ENCODE measurements around the gene POLR2F.

POLR2F gene

DNA sequence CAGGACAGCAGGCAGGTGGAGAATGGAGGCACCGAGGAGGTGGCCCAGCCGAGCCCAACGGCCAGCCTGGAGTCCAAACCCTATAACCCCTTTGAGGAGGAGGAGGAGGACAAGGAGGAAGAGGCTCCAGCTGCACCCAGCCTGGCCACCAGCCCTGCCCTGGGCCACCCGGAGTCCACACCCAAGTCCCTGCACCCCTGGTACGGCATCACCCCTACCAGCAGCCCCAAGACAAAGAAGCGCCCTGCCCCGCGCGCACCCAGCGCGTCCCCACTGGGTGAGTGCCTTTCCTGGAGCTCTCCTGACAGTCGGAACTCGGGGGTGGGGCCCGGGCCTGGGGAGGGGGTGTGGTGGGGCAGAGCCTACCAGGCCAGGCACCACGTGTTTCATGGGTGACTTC is 27.7 kb upstream of the POLR2F start:
- no peak for DNase-seq (ENCODE audit: low spot score)
- no peak overlapping the region for H3K4me3 ChIP-seq (ENCODE audit: severe bottlenecking)
- no peaks in the 10 kb centered on the region for H3K9me3 ChIP-seq (ENCODE audit: severe bottlenecking)
- H3K27me3 ChIP-seq (ENCODE audit: insufficient read depth, poor library complexity, severe bottlenecking) = no peaks in the 10 kb centered on the region
- ATAC-seq (ENCODE audit: low read depth) = no peak
- TF ChIP-seq, protein P1, sequence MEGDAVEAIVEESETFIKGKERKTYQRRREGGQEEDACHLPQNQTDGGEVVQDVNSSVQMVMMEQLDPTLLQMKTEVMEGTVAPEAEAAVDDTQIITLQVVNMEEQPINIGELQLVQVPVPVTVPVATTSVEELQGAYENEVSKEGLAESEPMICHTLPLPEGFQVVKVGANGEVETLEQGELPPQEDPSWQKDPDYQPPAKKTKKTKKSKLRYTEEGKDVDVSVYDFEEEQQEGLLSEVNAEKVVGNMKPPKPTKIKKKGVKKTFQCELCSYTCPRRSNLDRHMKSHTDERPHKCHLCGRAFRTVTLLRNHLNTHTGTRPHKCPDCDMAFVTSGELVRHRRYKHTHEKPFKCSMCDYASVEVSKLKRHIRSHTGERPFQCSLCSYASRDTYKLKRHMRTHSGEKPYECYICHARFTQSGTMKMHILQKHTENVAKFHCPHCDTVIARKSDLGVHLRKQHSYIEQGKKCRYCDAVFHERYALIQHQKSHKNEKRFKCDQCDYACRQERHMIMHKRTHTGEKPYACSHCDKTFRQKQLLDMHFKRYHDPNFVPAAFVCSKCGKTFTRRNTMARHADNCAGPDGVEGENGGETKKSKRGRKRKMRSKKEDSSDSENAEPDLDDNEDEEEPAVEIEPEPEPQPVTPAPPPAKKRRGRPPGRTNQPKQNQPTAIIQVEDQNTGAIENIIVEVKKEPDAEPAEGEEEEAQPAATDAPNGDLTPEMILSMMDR (IDR thresholded peaks at IDR 0.05; ENCODE audit: poor library complexity, severe bottlenecking) = no peak
- H3K36me3 ChIP-seq (ENCODE audit: low read depth) = peaks cover 93% of the 10 kb centered on the region
- H3K4me1 ChIP-seq (ENCODE audit: insufficient read depth, poor library complexity, severe bottlenecking) = no peaks in the 10 kb centered on the region
- no peak overlapping the region for H3K27ac ChIP-seq (ENCODE audit: poor library complexity, severe bottlenecking)

DNA sequence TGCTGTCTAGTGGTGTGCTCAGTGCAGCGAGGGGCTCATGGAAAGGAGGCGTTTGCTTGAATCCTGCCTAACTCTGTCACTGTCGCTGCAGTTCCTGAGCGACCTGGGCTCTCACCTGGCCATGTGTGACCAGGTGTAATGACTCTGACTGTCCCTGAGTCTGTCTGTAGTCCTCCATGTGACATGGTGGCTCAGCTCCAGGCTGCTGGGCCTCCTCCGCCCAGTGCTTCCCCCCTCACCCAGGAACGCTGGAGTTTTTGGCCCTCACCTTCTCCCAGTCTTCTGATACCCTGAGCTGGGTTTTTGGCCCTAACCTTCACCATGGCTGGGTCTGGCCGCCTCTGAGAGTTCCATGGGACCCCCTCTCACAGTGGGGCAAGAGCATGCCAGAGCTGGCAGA is 27.1 kb upstream of the POLR2F start:
- Histone ChIP-seq H3K27ac (ENCODE audit: poor library complexity, severe bottlenecking) (no peak overlapping the region), H3K9me3 (ENCODE audit: severe bottlenecking) (no peaks in the 10 kb centered on the region), H3K27me3 (ENCODE audit: insufficient read depth, poor library complexity, severe bottlenecking) (no peaks in the 10 kb centered on the region), H3K4me3 (ENCODE audit: severe bottlenecking) (no peak overlapping the region), H3K36me3 (ENCODE audit: low read depth) (peaks cover 92% of the 10 kb centered on the region), H3K4me1 (ENCODE audit: insufficient read depth, poor library complexity, severe bottlenecking) (no peaks in the 10 kb centered on the region)
- DNase-seq (ENCODE audit: low spot score) (no peak), ATAC-seq (ENCODE audit: low read depth) (no peak)
- TF ChIP-seq, protein P1 (IDR thresholded peaks at IDR 0.05; ENCODE audit: poor library complexity, severe bottlenecking) = no peak

DNA sequence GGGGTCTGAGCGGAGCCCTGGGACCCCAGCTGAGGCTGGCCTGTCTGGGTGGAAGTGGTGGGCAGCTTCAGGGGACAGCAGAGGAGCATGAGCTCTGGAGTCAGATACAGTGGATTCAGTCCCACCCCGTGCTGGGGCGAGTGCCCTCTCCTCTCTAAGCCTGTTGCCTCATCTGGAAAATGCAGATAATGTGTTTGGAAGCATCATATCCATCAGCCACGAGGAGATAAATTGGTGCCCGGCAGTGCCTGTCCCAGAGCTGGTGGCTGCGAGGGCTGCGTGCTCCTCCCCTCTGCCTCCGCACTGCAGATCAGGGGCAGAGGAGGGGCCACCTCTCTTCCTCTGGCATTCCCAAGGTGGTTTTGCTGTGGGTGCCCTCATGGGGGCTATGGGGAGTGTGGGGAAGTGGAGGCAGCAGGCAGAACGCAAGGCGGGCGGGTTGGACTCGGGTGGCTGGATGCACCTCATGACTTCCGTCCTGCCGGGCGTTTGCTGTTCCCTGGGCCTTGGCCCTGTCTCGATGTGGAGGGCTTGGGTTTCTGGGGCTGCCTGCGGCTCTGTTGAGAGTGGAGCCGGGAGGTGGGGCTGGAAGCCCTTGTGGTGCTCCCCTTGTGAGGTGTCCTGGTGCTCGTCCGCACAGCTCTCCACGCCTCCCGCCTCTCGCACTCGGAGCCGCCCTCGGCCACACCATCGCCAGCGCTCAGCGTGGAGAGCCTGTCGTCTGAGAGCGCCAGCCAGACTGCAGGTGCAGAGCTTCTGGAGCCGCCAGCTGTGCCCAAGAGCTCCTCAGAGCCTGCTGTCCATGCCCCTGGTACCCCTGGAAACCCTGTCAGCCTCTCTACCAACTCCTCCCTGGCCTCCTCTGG is 26.5 kb upstream of the POLR2F start:
- TF ChIP-seq, protein P1 (IDR thresholded peaks at IDR 0.05; ENCODE audit: poor library complexity, severe bottlenecking) = no peak
- H3K4me1 ChIP-seq (ENCODE audit: insufficient read depth, poor library complexity, severe bottlenecking) = no peaks in the 10 kb centered on the region
- ATAC-seq (ENCODE audit: low read depth) = no peak
- no peaks in the 10 kb centered on the region for H3K27me3 ChIP-seq (ENCODE audit: insufficient read depth, poor library complexity, severe bottlenecking)
- DNase-seq (ENCODE audit: low spot score) = no peak
- H3K4me3 ChIP-seq (ENCODE audit: severe bottlenecking) = no peak overlapping the region
- no peaks in the 10 kb centered on the region for H3K9me3 ChIP-seq (ENCODE audit: severe bottlenecking)
- H3K36me3 ChIP-seq (ENCODE audit: low read depth) = peaks cover 92% of the 10 kb centered on the region
- no peak overlapping the region for H3K27ac ChIP-seq (ENCODE audit: poor library complexity, severe bottlenecking)

DNA sequence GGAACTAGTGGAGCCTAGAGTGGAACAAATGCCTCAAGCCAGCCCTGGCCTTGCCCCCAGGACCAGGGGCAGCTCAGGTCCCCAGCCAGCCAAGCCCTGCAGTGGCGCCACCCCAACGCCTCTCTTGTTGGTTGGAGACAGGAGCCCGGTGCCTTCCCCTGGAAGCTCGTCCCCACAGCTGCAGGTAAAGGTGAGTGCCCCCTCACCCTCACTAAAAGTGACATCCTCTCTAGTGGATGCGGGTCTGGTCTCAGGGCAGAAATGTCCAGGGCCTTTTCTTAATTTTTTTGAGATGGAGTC is 25.9 kb upstream of the POLR2F start:
- Histone ChIP-seq H3K4me1 (ENCODE audit: insufficient read depth, poor library complexity, severe bottlenecking) (no peaks in the 10 kb centered on the region), H3K27me3 (ENCODE audit: insufficient read depth, poor library complexity, severe bottlenecking) (no peaks in the 10 kb centered on the region), H3K4me3 (ENCODE audit: severe bottlenecking) (no peak overlapping the region), H3K9me3 (ENCODE audit: severe bottlenecking) (no peaks in the 10 kb centered on the region), H3K36me3 (ENCODE audit: low read depth) (peaks cover 98% of the 10 kb centered on the region), H3K27ac (ENCODE audit: poor library complexity, severe bottlenecking) (no peak overlapping the region)
- ATAC-seq (ENCODE audit: low read depth) (no peak), DNase-seq (ENCODE audit: low spot score) (no peak)
- TF ChIP-seq, protein P1 (IDR thresholded peaks at IDR 0.05; ENCODE audit: poor library complexity, severe bottlenecking) = no peak

DNA sequence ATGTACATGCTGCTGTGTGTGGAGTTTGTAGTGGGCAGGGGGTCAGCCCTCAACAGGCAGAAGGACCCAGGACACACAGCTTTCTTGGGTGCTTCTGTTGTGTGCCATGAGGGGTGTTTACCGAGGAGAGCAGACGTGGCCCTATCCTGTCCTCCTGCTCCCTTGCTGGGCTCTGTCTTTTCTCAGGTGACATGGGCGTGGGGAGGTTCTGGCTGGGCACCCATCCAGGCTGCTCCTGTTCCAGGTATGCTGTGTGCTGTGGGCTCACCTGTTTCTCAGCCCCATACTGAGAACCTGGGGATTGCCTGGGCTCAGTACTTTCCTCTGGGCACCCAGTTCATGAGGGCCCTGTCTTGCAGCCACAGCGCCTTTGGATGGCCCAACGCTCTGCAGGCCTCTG is 24.1 kb upstream of the POLR2F start:
- H3K27me3 ChIP-seq (ENCODE audit: insufficient read depth, poor library complexity, severe bottlenecking) = no peaks in the 10 kb centered on the region
- H3K9me3 ChIP-seq (ENCODE audit: severe bottlenecking) = no peaks in the 10 kb centered on the region
- TF ChIP-seq, protein P1 (IDR thresholded peaks at IDR 0.05; ENCODE audit: poor library complexity, severe bottlenecking) = no peak
- H3K36me3 ChIP-seq (ENCODE audit: low read depth) = peaks cover 97% of the 10 kb centered on the region
- no peak overlapping the region for H3K4me3 ChIP-seq (ENCODE audit: severe bottlenecking)
- no peak overlapping the region for H3K27ac ChIP-seq (ENCODE audit: poor library complexity, severe bottlenecking)
- H3K4me1 ChIP-seq (ENCODE audit: insufficient read depth, poor library complexity, severe bottlenecking) = peaks cover 4% of the 10 kb centered on the region
- DNase-seq (ENCODE audit: low spot score) (no peak), ATAC-seq (ENCODE audit: low read depth) (no peak)

Measured in RWPE2 (cell line).